GF-D8 (cell line): ENCODE data around the gene BMP3.
"Not testable (repeated sequence)": the region's sequence is repeated elsewhere in the genome, so short reads cannot be mapped to it uniquely, and the experiment has no call there.

Experiments
- DNase-seq: peaks from one replicate; lab custom pipeline; 2025; lab: John Stamatoyannopoulos, UW

The BMP3 gene

GRCh38 chr4:81030061-81030980, at the start of gene BMP3:
Gene BMP3, plus strand, starts transcription at chr4:81030708. Its CDS starts 577 bp downstream, at chr4:81031285.
- DNase-seq: no peak

- no peak for DNase-seq
These were observed 44.5 kb upstream of the BMP3 start for GRCh38 chr4:80986011-80986410.

- no peak for DNase-seq
These were observed 40.5 kb upstream of the BMP3 start for GRCh38 chr4:80989921-80990544.

GRCh38 chr4:80990851-80991250, 39.7 kb upstream of the BMP3 start:
- DNase-seq: no peak

GRCh38 chr4:80999943-81000342, 30.6 kb upstream of the BMP3 start:
- no peak for DNase-seq

- no peak for DNase-seq
These were observed 26.9 kb upstream of the BMP3 start for GRCh38 chr4:81003597-81004111.

GRCh38 chr4:81007417-81007816, 23.1 kb upstream of the BMP3 start:
- DNase-seq: no peak

- DNase-seq: not testable (repeated sequence)
These were observed 13.9 kb upstream of the BMP3 start for GRCh38 chr4:81016566-81016965.

GRCh38 chr4:81019006-81019405, 11.5 kb upstream of the BMP3 start:
- no peak for DNase-seq

GRCh38 chr4:81021142-81021944, 9.2 kb upstream of the BMP3 start:
- no peak for DNase-seq

GRCh38 chr4:81021981-81022380, 8.5 kb upstream of the BMP3 start:
- no peak for DNase-seq

GRCh38 chr4:81023484-81023883, 7.0 kb upstream of the BMP3 start:
- no peak for DNase-seq

- DNase-seq: no peak
These were observed 678 bp downstream of the BMP3 start for GRCh38 chr4:81030981-81031791.

- DNase-seq: no peak
These were observed 1.5 kb downstream of the BMP3 start for GRCh38 chr4:81031796-81032551.

GRCh38 chr4:81032771-81033684, 2.5 kb downstream of the BMP3 start:
- no peak for DNase-seq

GRCh38 chr4:81038636-81039350, 8.3 kb downstream of the BMP3 start:
- DNase-seq: no peak

- no peak for DNase-seq
These were observed 9.0 kb downstream of the BMP3 start for GRCh38 chr4:81039351-81039972.

- no peak for DNase-seq
These were observed 9.6 kb downstream of the BMP3 start for GRCh38 chr4:81040012-81040659.
